HepG2 (cell line): ENCODE data around the gene NOP58. TPM values are rescaled to one million over a fixed set of nuclear protein-coding genes. Genes with fewer than 3 reads are reported as not detected.
"Not testable (repeated sequence)": the region's sequence is repeated elsewhere in the genome, so short reads cannot be mapped to it uniquely, and the experiment has no call there.

Experiments used
- ATAC-seq: fragments of 200-7000 bp; cut with Tn5 transposase; 3 replicates; pipeline ENCODE4 v1.9.1; 2020; ENCODE audit warnings: mild to moderate bottlenecking, moderate library complexity
- BruUV-seq: library from RNA; stranded (reverse); fragments of 400-500 nt; replicated peaks from 2 replicates; lab custom pipeline; 2021; lab: Mats Ljungman, UMichigan
- CTCF ChIA-PET: fragments of 300-600 bp; formaldehyde crosslinking; extraction: SDS; loops from one replicate; lab custom pipeline; 2021; ENCODE audit warnings: low total read pairs, inconsistent platforms, low intra/inter-chr PET ratio; lab: Yijun Ruan, JAX
- POLR2A ChIA-PET: fragments of 350-600 bp; sonication (Branson Sonifier 250); formaldehyde crosslinking; loops from one replicate; lab custom pipeline; 2020; ENCODE audit warnings: antibody characterized with exemption, inconsistent platforms; lab: Yijun Ruan, JAX
- DNase-seq: peaks from one replicate; pipeline ENCODE4 v3.0.0-alpha.2; 2015; ENCODE audit warnings: low spot score
- FAIRE-seq: peaks from 3 replicates; lab custom pipeline; 2011; peaks lifted over from hg19 to GRCh38; lab: Jason Lieb, UNC
- H2AFZ ChIP-seq: one replicate; pipeline ENCODE4 v1.6.1; 2011; ENCODE audit warnings: low read length, inconsistent platforms
- H3K27ac ChIP-seq: fragments of 300-600 bp; 3 replicates; pipeline ENCODE4 v1.8.0; 2011; ENCODE audit warnings: mixed run types, mild to moderate bottlenecking, mixed read lengths, low read length, inconsistent platforms; ENCODE audit not compliant: insufficient read depth; ENCODE audit errors: extremely low read length
- H3K27me3 ChIP-seq, 2 experiments: fragments of 200-600 bp in 1 of 2; 2 replicates in 1 of 2; 3 replicates in 1 of 2; pipeline versions ENCODE4 v1.6.0 to v1.8.0; 2011; ENCODE audit warnings: low read length in 2 of 2, mild to moderate bottlenecking in 2 of 2, moderate library complexity in 2 of 2, inconsistent platforms in 1 of 2; ENCODE audit not compliant: insufficient read depth in 2 of 2, control insufficient read depth in 1 of 2
- H3K36me3 ChIP-seq, 2 experiments: fragments of 200-600 bp in 1 of 2; replicated peaks in 1 of 2; 2 replicates in 1 of 2; 3 replicates in 1 of 2; pipeline versions ENCODE4 v1.5.1 to v1.8.0; 2011; ENCODE audit warnings: low read length in 2 of 2, inconsistent platforms in 1 of 2; ENCODE audit not compliant: insufficient read depth in 2 of 2, control insufficient read depth in 1 of 2
- H3K4me1 ChIP-seq: 2 replicates; pipeline ENCODE4 v1.5.1; 2012; ENCODE audit warnings: low read length, inconsistent platforms; ENCODE audit not compliant: insufficient read depth
- H3K4me2 ChIP-seq: 2 replicates; pipeline ENCODE4 v1.6.0; 2011; ENCODE audit warnings: low read depth, low read length, inconsistent platforms
- H3K4me3 ChIP-seq, 3 experiments: fragments of 200-600 bp in 1 of 3; sonication (generic), shearing (Covaris generic) in 1 of 3; replicated peaks in 1 of 3; 2 replicates each; pipeline ENCODE4 v1.5.1; 2011 to 2016; ENCODE audit warnings: low read length in 3 of 3, inconsistent platforms in 2 of 3, low read depth in 2 of 3, mild to moderate bottlenecking in 2 of 3, control low read depth in 1 of 3, mixed read lengths in 1 of 3; ENCODE audit not compliant: insufficient read depth in 1 of 3
- H3K79me2 ChIP-seq: one replicate; pipeline ENCODE4 v1.6.1; 2011; ENCODE audit warnings: low read length, inconsistent platforms; ENCODE audit not compliant: insufficient read depth
- H3K9ac ChIP-seq: 2 replicates; pipeline ENCODE4 v1.6.0; 2011; ENCODE audit warnings: mild to moderate bottlenecking, low read depth, low read length, inconsistent platforms; ENCODE audit not compliant: insufficient read depth
- H3K9me3 ChIP-seq: 2 replicates; pipeline ENCODE4 v1.5.1; 2012; ENCODE audit warnings: mild to moderate bottlenecking, low read length
- H4K20me1 ChIP-seq: 2 replicates; pipeline ENCODE4 v1.6.0; 2011; ENCODE audit warnings: inconsistent platforms, mild to moderate bottlenecking, low read length, moderate library complexity; ENCODE audit not compliant: insufficient read depth
- FOXJ3 ChIP-seq: sonication (generic); formaldehyde crosslinking; IDR thresholded peaks from 2 replicates; pipeline ENCODE4 v1.4.0; 2020; ENCODE audit warnings: missing genetic modification reagents, mild to moderate bottlenecking, borderline replicate concordance
- ZNF24 ChIP-seq: fragments of 450-650 bp; IDR thresholded peaks from 2 replicates; pipeline ENCODE4 v1.6.1; 2017; ENCODE audit warnings: antibody characterized with exemption, mild to moderate bottlenecking
- WGBS: methylation state at CpG from one replicate; pipeline ENCODE4 v1.1.6; 2017; ENCODE audit warnings: low lambda C conversion rate; 5-methylcytosine and 5-hydroxymethylcytosine counted together
- in situ Hi-C: cut with HindIII; loops from 2 replicates; pipeline ENCODE4 v1.10.0; 2017; ENCODE audit warnings: low pct_unique_long_range_greater_than_20kb; ENCODE audit not compliant: extremely low pct_ligation_motif_present
- intact Hi-C: fragments of 100-400 bp; cut with micrococcal nuclease; formaldehyde crosslinking; loops from one replicate; pipeline ENCODE4 v1.10.0; 2022; ENCODE audit not compliant: unreplicated experiment
- polyA plus RNA-seq, 8 experiments: library from polyadenylated mRNA; depleted of rRNA in 3 of 8; stranded (reverse) in 7 of 8; unstranded in 1 of 8; fragments of >200 nt; fragmentation: Illumina TruSeq in 4 of 8; extraction: Trizol in 4 of 8; gene quantifications; 2 replicates each; pipeline versions ENCODE4 v1.2.1 to v1.2.3, GENCODE V29; 2011 to 2016; ENCODE audit warnings: low read depth in 4 of 8, missing spikeins in 1 of 8, mixed read lengths in 1 of 8; ENCODE audit not compliant: insufficient read depth in 1 of 8
- total RNA-seq, 5 experiments: library from RNA; depleted of rRNA; stranded (reverse); fragments of >200 nt; fragmentation: Illumina TruSeq; extraction: Trizol; gene quantifications; 2 replicates each; pipeline ENCODE4 v1.2.3, GENCODE V29; 2016; ENCODE audit warnings: low read depth in 1 of 5
- TF ChIP-seq, protein P1 (sequence below): sonication (generic); formaldehyde crosslinking; IDR thresholded peaks from 2 replicates; pipeline ENCODE4 v1.8.1; 2022; ENCODE audit warnings: low read depth, mild to moderate bottlenecking, missing genetic modification reagents
- TF ChIP-seq, protein P2 (sequence below): sonication (generic); formaldehyde crosslinking; IDR thresholded peaks from 2 replicates; pipeline ENCODE4 v1.4.0; 2020; ENCODE audit warnings: low read depth, mild to moderate bottlenecking, missing genetic modification reagents
- TF ChIP-seq, protein P3 (sequence below), 2 experiments: fragments of 450-650 bp in 1 of 2; sonication (generic) in 1 of 2; formaldehyde crosslinking in 1 of 2; IDR thresholded peaks; 2 replicates each; pipeline versions ENCODE4 v1.6.1 to v1.8.0; 2016 to 2022; ENCODE audit warnings: antibody characterized with exemption in 1 of 2, mild to moderate bottlenecking in 1 of 2, missing genetic modification reagents in 1 of 2

The NOP58 gene
- total and polyA plus RNA-seq, 2 of the 13 experiments (the other 11 are each of a cell fraction or from before 2014, with no cell fraction given): 74.9 to 203 TPM

DNA sequence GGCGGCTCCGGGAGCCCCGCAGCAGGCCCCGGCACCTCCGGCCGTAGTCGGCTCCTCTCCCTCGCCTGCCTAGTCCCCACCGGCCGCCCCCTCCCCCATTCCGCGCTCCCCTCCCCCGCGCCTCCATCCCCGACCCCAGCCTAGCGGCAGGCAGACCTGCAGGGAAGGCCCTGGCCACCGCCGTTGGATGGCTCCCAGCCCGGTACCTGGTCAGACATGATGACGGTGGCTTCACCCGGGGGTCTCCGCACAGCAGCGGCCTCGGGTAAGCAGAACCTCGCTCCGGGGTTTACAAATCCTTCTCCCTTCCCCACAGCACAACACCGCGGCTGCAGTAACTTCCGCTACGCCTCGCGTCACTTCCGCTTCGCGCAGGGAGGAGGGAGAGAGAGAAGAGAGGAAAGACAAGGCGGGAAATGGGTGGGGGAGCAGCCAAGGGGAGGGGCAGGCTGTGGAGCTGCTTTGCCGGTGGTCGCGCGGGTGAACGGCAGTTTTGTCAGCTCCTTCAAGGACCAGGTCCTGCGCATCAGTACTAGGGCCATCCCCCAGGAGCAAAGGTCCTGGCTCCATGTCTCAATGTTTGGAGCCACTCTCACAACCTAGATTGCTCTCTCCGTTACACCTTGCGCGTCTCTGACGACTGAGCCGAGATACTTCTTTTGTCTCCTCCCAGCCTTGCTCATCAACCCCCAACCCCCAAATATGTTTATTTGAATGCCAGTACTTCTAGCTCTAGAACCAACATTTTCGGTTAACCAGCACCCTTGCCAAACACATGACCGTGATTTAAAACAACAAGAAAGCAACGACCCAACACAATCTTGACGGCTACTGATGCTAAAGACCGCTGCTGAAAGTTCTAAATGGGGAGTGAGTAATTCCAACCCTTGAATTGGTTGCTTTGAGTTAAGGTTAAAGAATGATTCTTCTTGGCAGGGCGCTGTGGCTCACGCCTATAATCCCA lies 27.0 kb upstream of the NOP58 start, which contains the start of gene SUMO1 (continued):
- TF ChIP-seq, protein P1, sequence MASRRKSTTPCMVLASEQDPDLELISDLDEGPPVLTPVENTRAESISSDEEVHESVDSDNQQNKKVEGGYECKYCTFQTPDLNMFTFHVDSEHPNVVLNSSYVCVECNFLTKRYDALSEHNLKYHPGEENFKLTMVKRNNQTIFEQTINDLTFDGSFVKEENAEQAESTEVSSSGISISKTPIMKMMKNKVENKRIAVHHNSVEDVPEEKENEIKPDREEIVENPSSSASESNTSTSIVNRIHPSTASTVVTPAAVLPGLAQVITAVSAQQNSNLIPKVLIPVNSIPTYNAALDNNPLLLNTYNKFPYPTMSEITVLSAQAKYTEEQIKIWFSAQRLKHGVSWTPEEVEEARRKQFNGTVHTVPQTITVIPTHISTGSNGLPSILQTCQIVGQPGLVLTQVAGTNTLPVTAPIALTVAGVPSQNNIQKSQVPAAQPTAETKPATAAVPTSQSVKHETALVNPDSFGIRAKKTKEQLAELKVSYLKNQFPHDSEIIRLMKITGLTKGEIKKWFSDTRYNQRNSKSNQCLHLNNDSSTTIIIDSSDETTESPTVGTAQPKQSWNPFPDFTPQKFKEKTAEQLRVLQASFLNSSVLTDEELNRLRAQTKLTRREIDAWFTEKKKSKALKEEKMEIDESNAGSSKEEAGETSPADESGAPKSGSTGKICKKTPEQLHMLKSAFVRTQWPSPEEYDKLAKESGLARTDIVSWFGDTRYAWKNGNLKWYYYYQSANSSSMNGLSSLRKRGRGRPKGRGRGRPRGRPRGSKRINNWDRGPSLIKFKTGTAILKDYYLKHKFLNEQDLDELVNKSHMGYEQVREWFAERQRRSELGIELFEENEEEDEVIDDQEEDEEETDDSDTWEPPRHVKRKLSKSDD (CRISPR knock-in tag): peak; percentile 73; the same call in 1 of the 2 replicates
- TF ChIP-seq, protein P2, sequence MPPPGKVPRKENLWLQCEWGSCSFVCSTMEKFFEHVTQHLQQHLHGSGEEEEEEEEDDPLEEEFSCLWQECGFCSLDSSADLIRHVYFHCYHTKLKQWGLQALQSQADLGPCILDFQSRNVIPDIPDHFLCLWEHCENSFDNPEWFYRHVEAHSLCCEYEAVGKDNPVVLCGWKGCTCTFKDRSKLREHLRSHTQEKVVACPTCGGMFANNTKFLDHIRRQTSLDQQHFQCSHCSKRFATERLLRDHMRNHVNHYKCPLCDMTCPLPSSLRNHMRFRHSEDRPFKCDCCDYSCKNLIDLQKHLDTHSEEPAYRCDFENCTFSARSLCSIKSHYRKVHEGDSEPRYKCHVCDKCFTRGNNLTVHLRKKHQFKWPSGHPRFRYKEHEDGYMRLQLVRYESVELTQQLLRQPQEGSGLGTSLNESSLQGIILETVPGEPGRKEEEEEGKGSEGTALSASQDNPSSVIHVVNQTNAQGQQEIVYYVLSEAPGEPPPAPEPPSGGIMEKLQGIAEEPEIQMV (CRISPR knock-in tag): peak; percentile 76; the same call in 1 of the 2 replicates
- TF ChIP-seq ZNF24: no peak
- no peak for TF ChIP-seq FOXJ3 (CRISPR knock-in tag)

DNA sequence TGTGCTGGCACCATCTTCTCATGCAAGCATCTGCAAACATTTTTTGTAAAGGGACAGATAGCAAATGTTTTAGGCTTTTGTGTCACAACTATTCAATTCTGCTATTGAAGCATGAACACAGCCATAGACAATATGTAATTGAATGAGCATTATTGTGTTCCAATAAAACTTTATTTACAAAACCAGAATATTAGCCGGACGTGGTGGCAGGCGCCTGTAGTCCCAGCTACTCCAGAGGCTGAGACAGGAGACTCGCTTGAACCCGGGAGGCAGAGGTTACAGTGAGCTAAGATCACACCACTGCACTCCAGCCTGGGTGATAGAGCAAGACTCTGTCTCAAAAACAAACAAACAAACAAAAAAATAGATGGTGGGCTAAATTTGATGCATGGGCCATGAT lies 17.9 kb upstream of the NOP58 start:
- CTCF ChIA-PET, FAIRE-seq, BruUV-seq, intact Hi-C loops, H4K20me1 ChIP-seq, H3K4me2 ChIP-seq, H3K9ac ChIP-seq: not testable (repeated sequence)
- WGBS: 79% methylated on average over 5 of the region's 5 CpGs
- TF ChIP-seq, protein P3, sequence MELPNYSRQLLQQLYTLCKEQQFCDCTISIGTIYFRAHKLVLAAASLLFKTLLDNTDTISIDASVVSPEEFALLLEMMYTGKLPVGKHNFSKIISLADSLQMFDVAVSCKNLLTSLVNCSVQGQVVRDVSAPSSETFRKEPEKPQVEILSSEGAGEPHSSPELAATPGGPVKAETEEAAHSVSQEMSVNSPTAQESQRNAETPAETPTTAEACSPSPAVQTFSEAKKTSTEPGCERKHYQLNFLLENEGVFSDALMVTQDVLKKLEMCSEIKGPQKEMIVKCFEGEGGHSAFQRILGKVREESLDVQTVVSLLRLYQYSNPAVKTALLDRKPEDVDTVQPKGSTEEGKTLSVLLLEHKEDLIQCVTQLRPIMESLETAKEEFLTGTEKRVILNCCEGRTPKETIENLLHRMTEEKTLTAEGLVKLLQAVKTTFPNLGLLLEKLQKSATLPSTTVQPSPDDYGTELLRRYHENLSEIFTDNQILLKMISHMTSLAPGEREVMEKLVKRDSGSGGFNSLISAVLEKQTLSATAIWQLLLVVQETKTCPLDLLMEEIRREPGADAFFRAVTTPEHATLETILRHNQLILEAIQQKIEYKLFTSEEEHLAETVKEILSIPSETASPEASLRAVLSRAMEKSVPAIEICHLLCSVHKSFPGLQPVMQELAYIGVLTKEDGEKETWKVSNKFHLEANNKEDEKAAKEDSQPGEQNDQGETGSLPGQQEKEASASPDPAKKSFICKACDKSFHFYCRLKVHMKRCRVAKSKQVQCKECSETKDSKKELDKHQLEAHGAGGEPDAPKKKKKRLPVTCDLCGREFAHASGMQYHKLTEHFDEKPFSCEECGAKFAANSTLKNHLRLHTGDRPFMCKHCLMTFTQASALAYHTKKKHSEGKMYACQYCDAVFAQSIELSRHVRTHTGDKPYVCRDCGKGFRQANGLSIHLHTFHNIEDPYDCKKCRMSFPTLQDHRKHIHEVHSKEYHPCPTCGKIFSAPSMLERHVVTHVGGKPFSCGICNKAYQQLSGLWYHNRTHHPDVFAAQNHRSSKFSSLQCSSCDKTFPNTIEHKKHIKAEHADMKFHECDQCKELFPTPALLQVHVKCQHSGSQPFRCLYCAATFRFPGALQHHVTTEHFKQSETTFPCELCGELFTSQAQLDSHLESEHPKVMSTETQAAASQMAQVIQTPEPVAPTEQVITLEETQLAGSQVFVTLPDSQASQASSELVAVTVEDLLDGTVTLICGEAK (IDR thresholded peaks at IDR 0.05): peak; percentile 51
- TF ChIP-seq, protein P3 (CRISPR knock-in tag; IDR thresholded peaks at IDR 0.05): peak; percentile 94; the same call in 1 of the 2 replicates
- TF ChIP-seq, all 625 proteins: peak for 1; not testable (repeated sequence) for 624
- H3K79me2 ChIP-seq, H3K27me3 ChIP-seq, H2AFZ ChIP-seq, DNase-seq, H3K4me1 ChIP-seq, H3K4me3 ChIP-seq, H3K27ac ChIP-seq, H3K36me3 ChIP-seq, in situ Hi-C loops, H3K9me3 ChIP-seq, ATAC-seq, POLR2A ChIA-PET: not testable (repeated sequence)
